ELF-1 (cell line): ENCODE results near the gene OR5D13.
A peak's percentile ranks its signal among the peaks of the same experiment; 100 is the strongest.

ENCODE experiments used
- DNase-seq: peaks from one replicate; pipeline ENCODE4 v3.0.0-alpha.2; 2016; ENCODE audit warnings: low read depth, low spot score

OR5D13 gene

GRCh38 chr11:55773138-55773537, at the start of gene OR5D13:
Gene OR5D13 (plus strand): TSS chr11:55773438. CDS start chr11:55773438, 0 bp downstream.
- DNase-seq: no peak

GRCh38 chr11:55726715-55727324, 46.4 kb upstream of the OR5D13 start:
- DNase-seq: peak; percentile 30

GRCh38 chr11:55732936-55733335, 40.3 kb upstream of the OR5D13 start:
- DNase-seq: no peak

GRCh38 chr11:55791606-55792005, 18.4 kb downstream of the OR5D13 start:
- no peak for DNase-seq

GRCh38 chr11:55793321-55793720, 20.1 kb downstream of the OR5D13 start:
- DNase-seq: no peak

- DNase-seq: no peak
These were observed 22.0 kb downstream of the OR5D13 start, which contains the start of gene OR5D14 for GRCh38 chr11:55795256-55795655. Gene OR5D14 (plus strand): TSS chr11:55795556. CDS start chr11:55795556, 0 bp downstream.

GRCh38 chr11:55806248-55806647, 33.0 kb downstream of the OR5D13 start:
- no peak for DNase-seq

GRCh38 chr11:55811067-55811466, 37.8 kb downstream of the OR5D13 start, which contains the start of gene OR5L1:
Gene OR5L1 (plus strand): TSS chr11:55811367. CDS start chr11:55811467, 100 bp downstream.
- DNase-seq: no peak

- DNase-seq: no peak
These were observed 46.1 kb downstream of the OR5D13 start, which contains the start of gene OR5D18 for GRCh38 chr11:55819330-55819729. Gene OR5D18 (plus strand): TSS chr11:55819630. CDS start chr11:55819630, 0 bp downstream.
